ENCODE data around the gene CLIC3.

The CLIC3 gene

DNA sequence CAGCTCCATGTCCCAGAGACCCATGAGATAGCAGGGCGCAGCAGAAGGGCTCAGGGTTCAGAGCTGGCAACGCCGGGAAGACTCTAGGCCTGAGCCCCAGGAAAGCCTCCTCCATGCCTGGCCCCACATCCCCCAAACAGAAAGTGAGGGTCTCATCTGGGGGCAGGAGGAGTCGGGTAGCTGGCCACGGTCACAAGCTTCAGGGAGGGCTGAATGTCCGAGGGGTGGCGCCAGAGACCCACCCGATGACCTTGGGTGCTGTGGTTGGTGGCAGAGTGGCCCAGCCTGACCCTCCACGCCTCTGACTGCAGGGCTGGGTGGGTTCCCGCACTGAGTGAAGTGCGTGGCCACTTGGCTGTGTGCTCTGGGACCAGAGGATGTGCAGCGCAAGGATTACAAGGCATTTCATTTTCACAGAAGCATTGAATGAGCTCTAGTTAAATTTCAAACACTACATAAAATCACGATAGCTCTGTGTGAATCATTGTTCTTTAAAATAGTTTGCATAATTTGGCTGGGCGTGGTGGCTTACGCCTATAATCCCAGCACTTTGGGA lies 48.3 kb downstream of the CLIC3 start:
- ChIA-PET POLR2A (interaction anchor here (1.5 to 1.6 kb wide), 2 partner anchors 11 to 87 kb away, joined by 6 to 13 read pairs; no protein-coding TSS in a partner anchor), CTCF (interaction anchor here (0.6 to 6.3 kb wide), 34 partner anchors 10 to 135 kb away, joined by 3 to 148 read pairs (median 5); partner anchors contain the start of genes ABCA2, AJM1, FUT7 and NPDC1)
- TF ChIP-seq, protein P1, sequence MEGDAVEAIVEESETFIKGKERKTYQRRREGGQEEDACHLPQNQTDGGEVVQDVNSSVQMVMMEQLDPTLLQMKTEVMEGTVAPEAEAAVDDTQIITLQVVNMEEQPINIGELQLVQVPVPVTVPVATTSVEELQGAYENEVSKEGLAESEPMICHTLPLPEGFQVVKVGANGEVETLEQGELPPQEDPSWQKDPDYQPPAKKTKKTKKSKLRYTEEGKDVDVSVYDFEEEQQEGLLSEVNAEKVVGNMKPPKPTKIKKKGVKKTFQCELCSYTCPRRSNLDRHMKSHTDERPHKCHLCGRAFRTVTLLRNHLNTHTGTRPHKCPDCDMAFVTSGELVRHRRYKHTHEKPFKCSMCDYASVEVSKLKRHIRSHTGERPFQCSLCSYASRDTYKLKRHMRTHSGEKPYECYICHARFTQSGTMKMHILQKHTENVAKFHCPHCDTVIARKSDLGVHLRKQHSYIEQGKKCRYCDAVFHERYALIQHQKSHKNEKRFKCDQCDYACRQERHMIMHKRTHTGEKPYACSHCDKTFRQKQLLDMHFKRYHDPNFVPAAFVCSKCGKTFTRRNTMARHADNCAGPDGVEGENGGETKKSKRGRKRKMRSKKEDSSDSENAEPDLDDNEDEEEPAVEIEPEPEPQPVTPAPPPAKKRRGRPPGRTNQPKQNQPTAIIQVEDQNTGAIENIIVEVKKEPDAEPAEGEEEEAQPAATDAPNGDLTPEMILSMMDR (IDR thresholded peaks at IDR 0.05; ENCODE audit: insufficient read depth, low read length, missing control alignments), result peak; percentile 58
- DNase-seq (ENCODE audit: low read depth, low spot score), result no peak
- no peak overlapping the region for H3K4me3 ChIP-seq (ENCODE audit: low read depth, low read length)

- ChIA-PET CTCF (interaction anchor here (0.7 to 6.3 kb wide), 29 partner anchors 7 to 122 kb away, joined by 3 to 148 read pairs (median 6); partner anchors contain the start of genes ABCA2, FUT7, NPDC1 and PAXX), POLR2A (interaction anchor here (1.5 to 1.6 kb wide), 2 partner anchors 11 to 88 kb away, joined by 6 to 13 read pairs; no protein-coding TSS in a partner anchor)
- no peak for DNase-seq (ENCODE audit: low read depth, low spot score)
- TF ChIP-seq, protein P1 (IDR thresholded peaks at IDR 0.05; ENCODE audit: insufficient read depth, low read length, missing control alignments), result no peak
- no peak overlapping the region for H3K4me3 ChIP-seq (ENCODE audit: low read depth, low read length)
These were observed 49.1 kb downstream of the CLIC3 start for GRCh38 chr9:136947028-136947891.

DNA sequence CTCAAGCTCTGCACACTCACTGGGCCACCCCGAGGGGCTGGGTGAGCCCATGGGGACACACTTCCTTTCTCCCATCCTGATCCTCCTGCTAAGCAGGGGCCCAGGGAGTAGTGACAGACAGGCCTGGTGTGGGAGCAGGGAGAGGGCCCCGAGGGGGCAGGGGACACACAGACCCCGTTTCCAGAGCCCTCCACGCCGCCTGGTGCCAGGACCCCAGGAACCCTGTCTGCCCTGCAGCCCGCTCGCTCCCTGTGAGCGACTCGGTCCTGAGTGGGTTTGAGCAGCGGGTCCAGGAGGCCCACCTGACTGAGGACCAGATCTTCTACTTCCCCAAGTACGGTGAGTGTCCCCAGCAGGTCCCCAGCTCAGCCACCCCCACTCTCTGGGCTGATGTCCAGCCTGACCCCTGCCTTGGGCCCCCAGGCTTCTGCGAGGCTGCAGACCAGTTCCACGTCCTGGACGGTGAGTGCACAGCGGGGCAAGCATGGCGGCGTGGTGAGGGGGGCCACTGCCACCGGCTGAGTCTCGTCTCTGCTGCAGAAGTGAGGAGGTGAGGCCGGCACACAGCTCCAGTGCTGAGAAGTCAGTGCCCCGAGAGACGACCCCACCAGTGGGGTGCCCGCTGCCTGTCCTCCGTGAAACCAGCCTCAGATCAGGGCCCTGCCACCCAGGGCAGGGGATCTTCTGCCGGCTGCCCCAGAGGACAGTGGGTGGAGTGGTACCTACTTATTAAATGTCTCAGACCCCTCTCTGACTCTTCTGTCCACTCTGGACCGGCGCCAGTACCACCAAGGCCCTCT lies 49.9 kb downstream of the CLIC3 start:
- POLR2A ChIA-PET, result no interaction called here

GRCh38 chr9:136945333-136946227 lies 50.8 kb downstream of the CLIC3 start:
- no peak for DNase-seq (ENCODE audit: low read depth, low spot score)
- TF ChIP-seq, protein P1 (IDR thresholded peaks at IDR 0.05; ENCODE audit: insufficient read depth, low read length, missing control alignments), result no peak
- POLR2A ChIA-PET, result no interaction called here
- no peak overlapping the region for H3K4me3 ChIP-seq (ENCODE audit: low read depth, low read length)
- CTCF ChIA-PET, result interaction anchor here (0.6 to 6.3 kb wide), 15 partner anchors 9 to 217 kb away, joined by 3 to 148 read pairs (median 3); partner anchors contain the start of genes ABCA2 and TRAF2

More for the DNA sequence above, 49.9 kb downstream of the CLIC3 start:
- CTCF ChIA-PET, result interaction anchor here (1.0 to 6.3 kb wide), 14 partner anchors 8 to 120 kb away, joined by 3 to 148 read pairs (median 7); partner anchors contain the start of genes ABCA2 and TRAF2
- TF ChIP-seq, protein P1 (IDR thresholded peaks at IDR 0.05; ENCODE audit: insufficient read depth, low read length, missing control alignments), result no peak
- DNase-seq (ENCODE audit: low read depth, low spot score), result no peak
- no peak overlapping the region for H3K4me3 ChIP-seq (ENCODE audit: low read depth, low read length)
